ENCODE data around the gene ECE2. TPM values are rescaled to one million over a fixed set of nuclear protein-coding genes. Genes with fewer than 3 reads are reported as not detected.
A peak's percentile ranks its signal among the peaks of the same experiment; 100 is the strongest.

Gene ECE2
- total RNA-seq, 3 donors from 2014 or later, result not detected

- no peak for DNase-seq (ENCODE audit: low spot score in 2 of 2)
- H3K4me3 ChIP-seq, result no peak overlapping the region
- no peaks in the 10 kb centered on the region for H3K4me1 ChIP-seq
- no peaks in the 10 kb centered on the region for H3K36me3 ChIP-seq
- no peak for TF ChIP-seq POLR2A (IDR thresholded peaks at IDR 0.05)
- TF ChIP-seq POLR2AphosphoS5 (IDR thresholded peaks at IDR 0.05), result no peak
- TF ChIP-seq CTCF (IDR thresholded peaks at IDR 0.05), result no peak
- no peaks in the 10 kb centered on the region for H3K9me3 ChIP-seq
- intact Hi-C loops (cut with DNase I; ENCODE audit: low total_unique reads), result no loop called here
- H3K27ac ChIP-seq, result no peak overlapping the region
- H3K27me3 ChIP-seq, result no peaks in the 10 kb centered on the region
Observed at GRCh38 chr3:184306341-184306972, 30.6 kb downstream of the ECE2 start.

- H3K4me1 ChIP-seq, result no peaks in the 10 kb centered on the region
- H3K9me3 ChIP-seq, result no peaks in the 10 kb centered on the region
- no peaks in the 10 kb centered on the region for H3K27me3 ChIP-seq
- DNase-seq (ENCODE audit: low spot score in 2 of 2), result no peak
- TF ChIP-seq POLR2A (IDR thresholded peaks at IDR 0.05) (no peak), POLR2AphosphoS5 (IDR thresholded peaks at IDR 0.05) (no peak), CTCF (IDR thresholded peaks at IDR 0.05) (no peak)
- H3K27ac ChIP-seq, result no peak overlapping the region
- H3K36me3 ChIP-seq, result no peaks in the 10 kb centered on the region
- intact Hi-C loops (cut with DNase I; ENCODE audit: low total_unique reads), result no loop called here
- no peak overlapping the region for H3K4me3 ChIP-seq
Observed at GRCh38 chr3:184307915-184308314, 32.1 kb downstream of the ECE2 start.

GRCh38 chr3:184308744-184309143 lies 32.9 kb downstream of the ECE2 start:
- TF ChIP-seq POLR2A (IDR thresholded peaks at IDR 0.05), result no peak
- no peak for TF ChIP-seq POLR2AphosphoS5 (IDR thresholded peaks at IDR 0.05)
- no peak for TF ChIP-seq CTCF (IDR thresholded peaks at IDR 0.05)
- intact Hi-C loops (cut with DNase I; ENCODE audit: low total_unique reads), result no loop called here
- no peak overlapping the region for H3K27ac ChIP-seq
- H3K4me1 ChIP-seq, result no peaks in the 10 kb centered on the region
- H3K27me3 ChIP-seq, result no peaks in the 10 kb centered on the region
- no peak overlapping the region for H3K4me3 ChIP-seq
- no peak for DNase-seq (ENCODE audit: low spot score in 2 of 2)
- no peaks in the 10 kb centered on the region for H3K36me3 ChIP-seq
- H3K9me3 ChIP-seq, result no peaks in the 10 kb centered on the region

GRCh38 chr3:184311633-184312032 lies 35.8 kb downstream of the ECE2 start:
- no peak overlapping the region for H3K27ac ChIP-seq
- H3K9me3 ChIP-seq, result no peaks in the 10 kb centered on the region
- intact Hi-C loops (cut with DNase I; ENCODE audit: low total_unique reads), result loop anchor here (10.0 kb wide), 1 partner anchor 1517 kb away; the partner anchor contains the start of gene ATP11B
- no peak overlapping the region for H3K4me3 ChIP-seq
- no peaks in the 10 kb centered on the region for H3K27me3 ChIP-seq
- no peaks in the 10 kb centered on the region for H3K36me3 ChIP-seq
- peaks cover 5 to 10% of the 10 kb centered on the region in 2 donors for H3K4me1 ChIP-seq
- no peak for DNase-seq (ENCODE audit: low spot score in 2 of 2)
- TF ChIP-seq CTCF (IDR thresholded peaks at IDR 0.05) (no peak), POLR2AphosphoS5 (IDR thresholded peaks at IDR 0.05) (no peak), POLR2A (IDR thresholded peaks at IDR 0.05) (no peak)

GRCh38 chr3:184314363-184314699 lies 38.5 kb downstream of the ECE2 start, which contains the start of gene EIF4G1:
EIF4G1 (plus strand) TSS chr3:184314606; CDS start chr3:184315797, 1,191 bp downstream.
- DNase-seq (ENCODE audit: low spot score in 2 of 2), result peak; percentile 93 to 94
- Histone ChIP-seq H3K4me1 (peaks cover 5 to 31% of the 10 kb centered on the region in 2 donors), H3K27me3 (no peaks in the 10 kb centered on the region), H3K27ac (peak within 1 kb of the TSS; percentile 95 to 99), H3K9me3 (no peaks in the 10 kb centered on the region), H3K4me3 (peak within 1 kb of the TSS; percentile 63 to 86 (median 64)), H3K36me3 (no peaks in the 10 kb centered on the region)
- intact Hi-C loops (cut with DNase I; ENCODE audit: low total_unique reads), result loop anchor here (10.0 kb wide), 1 partner anchor 1520 kb away; the partner anchor contains the start of gene ATP11B
- TF ChIP-seq POLR2A (IDR thresholded peaks at IDR 0.05), result peak; percentile 52
- TF ChIP-seq CTCF (IDR thresholded peaks at IDR 0.05), result no peak
- TF ChIP-seq POLR2AphosphoS5 (IDR thresholded peaks at IDR 0.05), result peak in 2 of 3 donors; percentile 55 to 88

All from breast epithelium (tissue), 4 donors.